Activated CD8-positive, alpha-beta T cell treated with anti-CD3 and anti-CD28 coated beads for 36 hours (primary cell): ENCODE results near the gene IKBKE. TPM values are rescaled to one million over a fixed set of nuclear protein-coding genes. Genes with fewer than 3 reads are reported as not detected.

ENCODE experiments used
- ATAC-seq: fragments of 200-7000 bp; cut with Tn5 transposase; one replicate; pipeline ENCODE4 v1.10.0; 2021; ENCODE audit warnings: mild to moderate bottlenecking, moderate library complexity
- CTCF ChIA-PET: fragments of 350-600 bp; sonication (Branson Sonifier 250); formaldehyde crosslinking; loops from one replicate; lab custom pipeline; 2021; ENCODE audit warnings: antibody characterized with exemption; lab: Charles Lee
- POLR2A ChIA-PET: fragments of 350-600 bp; sonication (Branson Sonifier 250); formaldehyde crosslinking; loops from one replicate; lab custom pipeline; 2021; ENCODE audit warnings: antibody characterized with exemption; lab: Charles Lee
- DNase-seq: peaks from one replicate; pipeline ENCODE4 v3.0.0-alpha.2; 2020
- H3K27ac Mint-ChIP-seq: one replicate; pipeline ENCODE4 v1.8.0; 2021; ENCODE audit warnings: mild to moderate bottlenecking, mixed read lengths
- H3K27me3 Mint-ChIP-seq: one replicate; pipeline ENCODE4 v1.8.0; 2021; ENCODE audit warnings: mixed read lengths
- H3K36me3 Mint-ChIP-seq: one replicate; pipeline ENCODE4 v1.8.0; 2021; ENCODE audit warnings: low read depth, mixed read lengths
- H3K4me1 Mint-ChIP-seq: one replicate; pipeline ENCODE4 v1.8.0; 2021; ENCODE audit warnings: low read depth, mixed read lengths
- H3K4me3 Mint-ChIP-seq: one replicate; pipeline ENCODE4 v1.8.0; 2021; ENCODE audit warnings: mild to moderate bottlenecking, moderate library complexity, mixed read lengths
- H3K9me3 Mint-ChIP-seq: one replicate; pipeline ENCODE4 v1.8.0; 2021; ENCODE audit warnings: mixed read lengths
- CTCF ChIP-seq: fragments of 200-600 bp; IDR thresholded peaks from one replicate; pipeline ENCODE4 v1.8.0; 2022; ENCODE audit warnings: antibody characterized with exemption, mild to moderate bottlenecking
- intact Hi-C: fragments of 100-400 bp; cut with micrococcal nuclease; formaldehyde crosslinking; loops from one replicate; pipeline ENCODE4 v1.10.0; 2022
- total RNA-seq, 2 experiments: library from RNA; stranded (reverse); gene quantifications; one replicate each; pipeline ENCODE4 v1.2.3, GENCODE V29; 2021

The IKBKE gene
- total RNA-seq, 2 experiments from 2014 or later, result 14.3 to 14.9 TPM

GRCh38 chr1:206441336-206441967 lies 28.8 kb upstream of the IKBKE start:
- H3K27me3 Mint-ChIP-seq, result no peaks in the 10 kb centered on the region
- TF ChIP-seq CTCF, result no peak
- H3K27ac Mint-ChIP-seq, result no peak overlapping the region
- DNase-seq, result no peak
- ATAC-seq, result no peak
- intact Hi-C loops, result no loop called here
- ChIA-PET CTCF (interaction anchor here (1.0 kb wide), 1 partner anchor 21 kb away, joined by 4 read pairs; no protein-coding TSS in a partner anchor), POLR2A (interaction anchor here (0.7 kb wide), 1 partner anchor 23 kb away, joined by 3 read pairs; no protein-coding TSS in a partner anchor)
- H3K4me1 Mint-ChIP-seq, result no peaks in the 10 kb centered on the region
- no peak overlapping the region for H3K4me3 Mint-ChIP-seq
- H3K36me3 Mint-ChIP-seq, result no peaks in the 10 kb centered on the region
- H3K9me3 Mint-ChIP-seq, result no peaks in the 10 kb centered on the region

- ChIA-PET POLR2A (no interaction called here), CTCF (interaction anchor here (1.0 kb wide), 1 partner anchor 20 kb away, joined by 4 read pairs; no protein-coding TSS in a partner anchor)
- Mint-ChIP-seq H3K27me3 (no peaks in the 10 kb centered on the region), H3K27ac (no peak overlapping the region), H3K4me3 (no peak overlapping the region), H3K36me3 (no peaks in the 10 kb centered on the region), H3K4me1 (no peaks in the 10 kb centered on the region), H3K9me3 (no peaks in the 10 kb centered on the region)
- TF ChIP-seq CTCF, result no peak
- intact Hi-C loops, result no loop called here
- peak; percentile 31 for DNase-seq
- ATAC-seq, result peak; percentile 55
Measured at GRCh38 chr1:206442101-206442500, 28.2 kb upstream of the IKBKE start.

- H3K4me3 Mint-ChIP-seq, result no peak overlapping the region
- H3K27ac Mint-ChIP-seq, result no peak overlapping the region
- H3K27me3 Mint-ChIP-seq, result no peaks in the 10 kb centered on the region
- no peaks in the 10 kb centered on the region for H3K9me3 Mint-ChIP-seq
- CTCF ChIA-PET, result interaction anchor here (1.5 to 3.6 kb wide), 2 partner anchors 17 to 45 kb away, joined by 4 to 17 read pairs; no protein-coding TSS in a partner anchor
- intact Hi-C loops, result no loop called here
- POLR2A ChIA-PET, result interaction anchor here (1.1 kb wide), 1 partner anchor 15 kb away, joined by 3 read pairs; no protein-coding TSS in a partner anchor
- DNase-seq (no peak), ATAC-seq (no peak)
- no peak for TF ChIP-seq CTCF
- no peaks in the 10 kb centered on the region for H3K36me3 Mint-ChIP-seq
- H3K4me1 Mint-ChIP-seq, result no peaks in the 10 kb centered on the region
Measured at GRCh38 chr1:206445116-206445515, 25.2 kb upstream of the IKBKE start.

GRCh38 chr1:206445911-206446356 lies 24.3 kb upstream of the IKBKE start:
- H3K9me3 Mint-ChIP-seq, result no peaks in the 10 kb centered on the region
- ChIA-PET POLR2A (interaction anchor here (1.1 to 1.2 kb wide), 2 partner anchors 9 to 16 kb away, joined by 3 to 4 read pairs; no protein-coding TSS in a partner anchor), CTCF (interaction anchor here (1.5 to 3.6 kb wide), 2 partner anchors 16 to 45 kb away, joined by 4 to 17 read pairs; no protein-coding TSS in a partner anchor)
- TF ChIP-seq CTCF, result no peak
- H3K27me3 Mint-ChIP-seq, result no peaks in the 10 kb centered on the region
- intact Hi-C loops, result no loop called here
- no peaks in the 10 kb centered on the region for H3K4me1 Mint-ChIP-seq
- no peak overlapping the region for H3K27ac Mint-ChIP-seq
- ATAC-seq (no peak), DNase-seq (no peak)
- no peaks in the 10 kb centered on the region for H3K36me3 Mint-ChIP-seq
- no peak overlapping the region for H3K4me3 Mint-ChIP-seq
